HG02884 (cell line): Measurements from ENCODE around the gene ATP1B2.
"Not testable (repeated sequence)": the region's sequence is repeated elsewhere in the genome, so short reads cannot be mapped to it uniquely, and the experiment has no call there.

ENCODE experiments used
- ATAC-seq: cut with Tn5 transposase; IDR thresholded peaks from one replicate; pipeline ENCODE4 v1.9.1; 2021; ENCODE audit warnings: mild to moderate bottlenecking, moderate library complexity; ENCODE audit not compliant: unreplicated experiment

The ATP1B2 gene, protein sequence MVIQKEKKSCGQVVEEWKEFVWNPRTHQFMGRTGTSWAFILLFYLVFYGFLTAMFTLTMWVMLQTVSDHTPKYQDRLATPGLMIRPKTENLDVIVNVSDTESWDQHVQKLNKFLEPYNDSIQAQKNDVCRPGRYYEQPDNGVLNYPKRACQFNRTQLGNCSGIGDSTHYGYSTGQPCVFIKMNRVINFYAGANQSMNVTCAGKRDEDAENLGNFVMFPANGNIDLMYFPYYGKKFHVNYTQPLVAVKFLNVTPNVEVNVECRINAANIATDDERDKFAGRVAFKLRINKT

GRCh38 chr17:7650509-7651096 lies at the start of gene ATP1B2:
TSS of gene ATP1B2 (plus strand) at chr17:7650926. CDS start at chr17:7651519, 593 bp downstream.
- ATAC-seq: no peak

DNA sequence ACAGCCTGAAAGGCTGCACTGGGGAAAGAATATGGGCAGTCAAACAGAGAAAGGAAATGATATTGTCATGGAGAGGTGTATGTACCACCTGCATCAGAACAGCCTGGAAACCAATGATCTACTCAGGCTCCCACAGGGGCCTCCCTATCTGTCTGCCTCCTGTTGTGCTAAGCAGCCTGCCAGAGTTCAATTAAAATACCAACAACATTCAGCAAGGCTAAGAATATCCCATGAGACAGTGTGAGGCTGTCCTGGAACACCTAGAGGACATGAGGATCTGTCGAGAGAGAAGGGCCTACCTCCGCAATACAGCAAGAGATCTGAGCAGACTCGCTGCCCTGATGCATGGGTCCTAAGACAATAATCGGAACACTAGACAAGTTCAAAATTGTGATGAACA lies 44.4 kb upstream of the ATP1B2 start:
- ATAC-seq: no peak

DNA sequence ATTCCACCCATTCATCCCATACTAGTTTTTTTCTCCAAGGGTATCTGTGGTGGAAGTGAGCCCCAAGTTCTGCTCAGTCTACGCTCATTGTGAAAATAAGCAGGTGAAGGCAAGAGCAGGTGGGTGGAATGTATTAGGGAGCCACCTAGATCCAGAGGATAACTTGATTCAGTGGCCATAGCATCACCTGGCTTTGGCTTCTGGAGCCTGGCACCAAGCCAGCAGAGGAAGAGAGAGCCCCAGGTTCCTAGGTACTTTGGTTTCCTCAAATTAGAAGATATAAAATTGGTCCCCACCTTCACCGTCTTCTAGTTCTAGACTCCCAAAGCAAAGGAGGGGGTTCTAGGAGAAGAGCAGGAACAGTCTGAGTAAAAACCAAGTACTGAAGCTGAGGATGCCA lies 40.1 kb upstream of the ATP1B2 start:
- no peak for ATAC-seq

GRCh38 chr17:7611635-7612293 lies 39.0 kb upstream of the ATP1B2 start:
- ATAC-seq: no peak

- ATAC-seq: no peak
Observed at GRCh38 chr17:7612294-7612640, 38.5 kb upstream of the ATP1B2 start.

GRCh38 chr17:7613769-7614424 lies 36.8 kb upstream of the ATP1B2 start:
- ATAC-seq: no peak

GRCh38 chr17:7614425-7615264 lies 36.1 kb upstream of the ATP1B2 start, which contains the start of gene FXR2:
TSS of gene FXR2 (minus strand) at chr17:7614897. CDS start at chr17:7614532, 365 bp downstream.
- peak; percentile 69 for ATAC-seq

GRCh38 chr17:7615265-7615747 lies 35.4 kb upstream of the ATP1B2 start:
- no peak for ATAC-seq

GRCh38 chr17:7618608-7619007 lies 32.1 kb upstream of the ATP1B2 start:
- ATAC-seq: no peak

DNA sequence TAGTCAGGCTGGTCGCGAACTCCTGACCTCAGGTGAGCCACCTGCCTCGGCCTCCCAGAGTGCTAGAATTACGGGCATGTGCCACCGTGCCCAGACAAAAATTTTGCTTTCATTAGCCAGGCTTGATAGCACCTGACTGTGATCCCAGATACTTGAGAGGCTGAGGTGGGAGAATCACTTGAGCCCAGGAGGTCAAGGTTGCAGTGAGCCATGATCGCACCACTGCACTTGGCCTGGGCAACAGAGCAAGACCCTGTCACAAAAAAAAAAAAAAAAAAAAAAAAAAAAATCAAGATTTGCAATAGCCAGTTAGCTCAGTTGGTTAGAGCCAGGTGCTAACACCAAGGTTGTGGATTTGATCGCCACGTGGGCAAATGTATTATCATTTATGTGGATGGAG lies 29.9 kb upstream of the ATP1B2 start:
- ATAC-seq: no peak

DNA sequence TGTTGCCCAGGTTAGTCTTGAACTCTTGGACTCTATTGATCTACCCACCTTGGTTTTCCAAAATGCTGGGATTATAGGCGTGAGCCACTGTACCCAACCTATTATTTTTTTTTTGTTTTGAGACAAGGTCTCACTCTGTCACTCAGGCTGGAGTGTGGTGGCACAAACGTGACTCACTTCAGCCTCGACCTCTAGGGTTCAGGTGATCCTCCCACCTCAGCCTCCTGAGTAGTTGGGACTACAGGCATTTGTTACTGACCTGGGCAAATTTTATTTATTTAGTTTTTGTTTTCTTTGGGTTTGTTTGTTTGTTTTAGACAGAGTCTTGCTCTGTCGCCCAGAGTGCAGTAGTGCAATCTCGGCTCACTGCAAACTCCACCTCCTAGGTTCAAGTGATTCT lies 27.1 kb upstream of the ATP1B2 start:
- no peak for ATAC-seq

DNA sequence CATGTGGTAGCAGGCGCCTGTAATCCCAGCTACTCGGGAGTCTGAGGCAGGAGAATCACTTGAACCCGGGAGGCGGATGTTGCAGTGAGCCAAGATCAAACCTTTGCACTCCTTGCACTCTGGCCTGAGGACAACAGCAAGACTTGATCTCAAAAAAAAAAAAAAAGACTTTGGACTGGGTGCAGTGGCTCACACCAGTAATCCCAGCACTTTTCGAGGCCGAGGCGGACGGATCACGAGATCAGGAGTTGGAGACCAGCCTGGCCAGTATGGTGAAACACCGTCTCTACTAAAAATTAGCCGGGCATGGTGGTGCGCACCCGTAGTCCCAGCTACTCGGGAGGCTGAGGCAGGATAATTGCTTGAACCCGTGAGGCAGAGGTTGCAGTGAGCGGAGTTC lies 25.0 kb upstream of the ATP1B2 start:
- ATAC-seq: not testable (repeated sequence)

DNA sequence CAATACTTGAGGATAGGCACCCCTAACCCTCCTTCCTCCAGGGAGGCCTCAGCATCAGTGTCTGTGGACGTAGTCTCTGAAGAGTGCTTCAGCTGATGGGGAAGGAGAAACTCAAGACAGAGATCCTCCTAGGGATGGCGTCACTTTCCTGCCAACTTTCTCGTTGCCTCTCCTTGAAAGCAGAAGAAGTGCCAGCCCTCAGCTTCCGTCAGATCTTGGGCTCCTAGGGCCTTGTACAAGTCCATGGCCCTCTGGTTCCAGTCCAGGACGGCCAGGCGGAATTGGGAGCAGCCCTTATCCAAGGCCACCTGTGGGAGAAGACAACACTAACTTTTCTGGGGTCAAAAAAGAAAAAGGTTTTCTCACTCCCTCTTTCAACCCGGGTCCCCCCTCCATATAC lies 24.4 kb upstream of the ATP1B2 start:
- ATAC-seq: no peak

- no peak for ATAC-seq
Observed at GRCh38 chr17:7626956-7627249, 23.8 kb upstream of the ATP1B2 start.

DNA sequence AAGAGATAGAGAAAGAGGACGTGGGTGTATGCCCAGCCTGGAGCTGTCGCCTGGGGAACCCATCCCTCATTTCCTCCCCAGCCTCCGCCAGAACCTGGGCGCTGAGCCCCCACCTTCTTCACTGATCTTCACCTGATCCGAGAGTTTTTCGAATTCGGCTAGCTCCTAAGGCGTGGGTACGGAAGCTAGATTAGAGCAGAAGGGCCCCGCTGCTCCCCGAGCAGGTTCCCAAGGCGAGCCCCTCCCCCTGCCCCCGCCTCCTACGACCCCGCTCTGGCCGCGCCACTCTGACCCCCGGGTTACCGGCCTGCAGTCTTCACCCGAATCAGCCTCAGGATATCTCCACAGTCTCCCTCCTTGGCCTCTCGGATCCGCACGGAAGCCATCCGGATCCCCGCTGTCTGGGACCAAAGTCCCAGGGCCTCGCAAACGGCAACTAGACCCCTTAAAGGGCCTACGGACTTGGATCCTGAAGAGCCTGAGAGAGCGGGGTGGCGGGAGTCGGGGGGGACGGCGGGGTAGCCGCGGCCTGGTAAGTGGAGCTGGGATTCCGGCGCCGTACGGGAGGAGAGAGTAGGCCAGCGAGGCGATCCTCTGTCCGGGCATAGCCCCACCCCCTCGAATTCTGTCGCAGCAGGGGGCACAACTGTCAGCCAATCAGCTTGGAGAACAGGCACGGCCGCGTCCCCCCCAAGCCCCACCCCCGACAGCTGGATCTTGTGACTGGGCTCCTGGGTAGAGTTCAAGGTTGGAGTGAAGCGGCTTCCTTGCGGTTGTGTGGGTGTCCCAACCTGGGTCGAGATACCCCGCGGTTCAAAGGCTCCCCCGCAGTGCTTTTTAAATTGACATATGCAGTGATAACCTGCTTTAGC lies 23.2 kb upstream of the ATP1B2 start, which contains the start of gene SAT2:
SAT2 (minus strand) TSS at position 572 of the 872 bp plus-strand sequence; CDS start at position 386, 186 bp downstream.
- peak; percentile 81 for ATAC-seq

- ATAC-seq: no peak
Observed at GRCh38 chr17:7629939-7630571, 20.7 kb upstream of the ATP1B2 start, which contains the start of gene SHBG. TSS of gene SHBG (plus strand) at chr17:7630135. CDS start at chr17:7630173, 38 bp downstream.

DNA sequence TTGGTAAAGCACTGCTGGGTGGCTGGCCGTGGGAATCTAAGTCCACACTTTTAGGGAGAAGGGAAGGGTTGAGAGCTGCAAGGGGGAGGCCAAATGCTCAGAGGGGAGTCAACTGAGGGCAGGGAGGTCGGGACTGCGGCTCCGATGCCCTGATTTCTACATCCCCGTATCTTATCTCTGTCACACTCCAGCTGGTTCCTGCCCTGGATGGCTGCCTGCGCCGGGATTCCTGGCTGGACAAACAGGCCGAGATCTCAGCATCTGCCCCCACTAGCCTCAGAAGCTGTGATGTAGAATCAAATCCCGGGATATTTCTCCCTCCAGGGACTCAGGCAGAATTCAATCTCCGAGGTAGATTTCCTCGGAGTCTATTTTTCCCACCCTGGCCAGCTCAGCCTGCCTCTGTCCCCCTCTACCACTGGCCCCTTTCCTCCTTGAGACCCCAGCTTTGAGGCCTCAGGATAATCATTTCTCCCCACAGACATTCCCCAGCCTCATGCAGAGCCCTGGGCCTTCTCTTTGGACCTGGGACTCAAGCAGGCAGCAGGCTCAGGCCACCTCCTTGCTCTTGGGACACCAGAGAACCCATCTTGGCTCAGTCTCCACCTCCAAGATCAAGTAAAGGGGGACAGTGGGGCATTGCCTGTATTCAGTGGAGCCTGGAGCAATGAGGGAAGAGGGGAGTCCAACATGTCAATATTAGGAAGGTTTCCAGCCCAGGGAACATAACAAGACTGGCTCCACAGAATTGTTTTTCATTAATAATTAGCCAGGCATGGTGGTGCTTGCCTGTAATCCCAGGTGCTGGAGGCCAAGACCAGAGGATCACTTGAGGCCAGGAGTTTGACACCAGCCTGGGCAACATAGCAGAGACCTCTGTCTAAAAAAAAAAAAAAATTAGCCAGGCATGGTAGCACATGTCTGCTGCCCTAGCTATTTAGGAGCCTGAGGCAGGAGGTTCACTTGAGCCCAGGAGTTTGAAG lies 19.0 kb upstream of the ATP1B2 start:
- no peak for ATAC-seq

DNA sequence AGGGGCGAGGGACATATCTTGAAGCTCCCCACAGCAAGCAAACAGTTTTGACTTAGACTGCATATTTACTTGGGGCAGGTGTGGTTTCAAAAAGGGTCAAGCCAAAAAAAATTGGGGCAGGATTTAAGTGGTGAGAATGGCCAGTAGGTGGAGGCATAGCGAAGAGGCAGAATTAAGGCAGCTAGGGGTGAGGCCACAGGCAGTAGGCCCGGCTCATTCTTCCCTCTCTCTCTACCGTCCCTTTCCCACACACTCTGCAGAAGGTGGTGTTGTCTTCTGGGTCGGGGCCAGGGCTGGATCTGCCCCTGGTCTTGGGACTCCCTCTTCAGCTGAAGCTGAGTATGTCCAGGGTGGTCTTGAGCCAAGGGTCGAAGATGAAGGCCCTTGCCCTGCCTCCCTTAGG lies 18.2 kb upstream of the ATP1B2 start:
- ATAC-seq: no peak
